HepG2 (cell line): ENCODE data around the gene TAS2R1. TPM values are rescaled to one million over a fixed set of nuclear protein-coding genes. Genes with fewer than 3 reads are reported as not detected.

Source experiments
- ATAC-seq: fragments of 200-7000 bp; cut with Tn5 transposase; 3 replicates; pipeline ENCODE4 v1.9.1; 2020; ENCODE audit warnings: mild to moderate bottlenecking, moderate library complexity
- BruUV-seq: library from RNA; stranded (reverse); fragments of 400-500 nt; replicated peaks from 2 replicates; lab custom pipeline; 2021; lab: Mats Ljungman, UMichigan
- CTCF ChIA-PET: fragments of 300-600 bp; formaldehyde crosslinking; extraction: SDS; loops from one replicate; lab custom pipeline; 2021; ENCODE audit warnings: low total read pairs, inconsistent platforms, low intra/inter-chr PET ratio; lab: Yijun Ruan, JAX
- POLR2A ChIA-PET: fragments of 350-600 bp; sonication (Branson Sonifier 250); formaldehyde crosslinking; loops from one replicate; lab custom pipeline; 2020; ENCODE audit warnings: antibody characterized with exemption, inconsistent platforms; lab: Yijun Ruan, JAX
- DNase-seq: peaks from one replicate; pipeline ENCODE4 v3.0.0-alpha.2; 2015; ENCODE audit warnings: low spot score
- FAIRE-seq: peaks from 3 replicates; lab custom pipeline; 2011; peaks lifted over from hg19 to GRCh38; lab: Jason Lieb, UNC
- H2AFZ ChIP-seq: one replicate; pipeline ENCODE4 v1.6.1; 2011; ENCODE audit warnings: low read length, inconsistent platforms
- H3K27ac ChIP-seq: fragments of 300-600 bp; 3 replicates; pipeline ENCODE4 v1.8.0; 2011; ENCODE audit warnings: mixed run types, mild to moderate bottlenecking, mixed read lengths, low read length, inconsistent platforms; ENCODE audit not compliant: insufficient read depth; ENCODE audit errors: extremely low read length
- H3K27me3 ChIP-seq, 2 experiments: fragments of 200-600 bp in 1 of 2; 2 replicates in 1 of 2; 3 replicates in 1 of 2; pipeline versions ENCODE4 v1.6.0 to v1.8.0; 2011; ENCODE audit warnings: low read length in 2 of 2, mild to moderate bottlenecking in 2 of 2, moderate library complexity in 2 of 2, inconsistent platforms in 1 of 2; ENCODE audit not compliant: insufficient read depth in 2 of 2, control insufficient read depth in 1 of 2
- H3K36me3 ChIP-seq, 2 experiments: fragments of 200-600 bp in 1 of 2; replicated peaks in 1 of 2; 2 replicates in 1 of 2; 3 replicates in 1 of 2; pipeline versions ENCODE4 v1.5.1 to v1.8.0; 2011; ENCODE audit warnings: low read length in 2 of 2, inconsistent platforms in 1 of 2; ENCODE audit not compliant: insufficient read depth in 2 of 2, control insufficient read depth in 1 of 2
- H3K4me1 ChIP-seq: 2 replicates; pipeline ENCODE4 v1.5.1; 2012; ENCODE audit warnings: low read length, inconsistent platforms; ENCODE audit not compliant: insufficient read depth
- H3K4me2 ChIP-seq: 2 replicates; pipeline ENCODE4 v1.6.0; 2011; ENCODE audit warnings: low read depth, low read length, inconsistent platforms
- H3K4me3 ChIP-seq, 3 experiments: fragments of 200-600 bp in 1 of 3; sonication (generic), shearing (Covaris generic) in 1 of 3; replicated peaks in 1 of 3; 2 replicates each; pipeline ENCODE4 v1.5.1; 2011 to 2016; ENCODE audit warnings: low read length in 3 of 3, inconsistent platforms in 2 of 3, low read depth in 2 of 3, mild to moderate bottlenecking in 2 of 3, control low read depth in 1 of 3, mixed read lengths in 1 of 3; ENCODE audit not compliant: insufficient read depth in 1 of 3
- H3K79me2 ChIP-seq: one replicate; pipeline ENCODE4 v1.6.1; 2011; ENCODE audit warnings: low read length, inconsistent platforms; ENCODE audit not compliant: insufficient read depth
- H3K9ac ChIP-seq: 2 replicates; pipeline ENCODE4 v1.6.0; 2011; ENCODE audit warnings: mild to moderate bottlenecking, low read depth, low read length, inconsistent platforms; ENCODE audit not compliant: insufficient read depth
- H3K9me3 ChIP-seq: 2 replicates; pipeline ENCODE4 v1.5.1; 2012; ENCODE audit warnings: mild to moderate bottlenecking, low read length
- H4K20me1 ChIP-seq: 2 replicates; pipeline ENCODE4 v1.6.0; 2011; ENCODE audit warnings: inconsistent platforms, mild to moderate bottlenecking, low read length, moderate library complexity; ENCODE audit not compliant: insufficient read depth
- ASH2L ChIP-seq: fragments of 300-600, 200-600 bp; sonication (generic); IDR thresholded peaks from 2 replicates; pipeline ENCODE4 v1.7.0; 2017; ENCODE audit warnings: low read depth, mild to moderate bottlenecking, moderate library complexity, mixed read lengths, low read length; ENCODE audit not compliant: insufficient read length
- CHCHD3 ChIP-seq: sonication (generic); formaldehyde crosslinking; IDR thresholded peaks from 2 replicates; pipeline ENCODE4 v1.8.0; 2022; ENCODE audit warnings: mild to moderate bottlenecking, missing genetic modification reagents, moderate library complexity
- DPF2 ChIP-seq: sonication (generic); formaldehyde crosslinking; IDR thresholded peaks from 2 replicates; pipeline ENCODE4 v1.4.0; 2020; ENCODE audit warnings: mild to moderate bottlenecking, low read depth, missing genetic modification reagents, borderline replicate concordance
- ELF4 ChIP-seq: sonication (generic); formaldehyde crosslinking; IDR thresholded peaks from 2 replicates; pipeline ENCODE4 v1.5.0; 2020; ENCODE audit warnings: missing genetic modification reagents, mild to moderate bottlenecking, moderate library complexity, borderline replicate concordance
- HNRNPLL ChIP-seq: fragments of 200-400 bp; formaldehyde crosslinking; IDR thresholded peaks from 2 replicates; pipeline ENCODE4 v1.6.1; 2017; ENCODE audit warnings: mild to moderate bottlenecking, low read depth, low read length; ENCODE audit not compliant: poor library complexity, severe bottlenecking
- NFYC ChIP-seq: IDR thresholded peaks from 2 replicates; pipeline ENCODE4 v1.6.1; 2016; ENCODE audit warnings: missing genetic modification reagents, missing compliant biosample characterization
- PAX8 ChIP-seq: sonication (generic); formaldehyde crosslinking; IDR thresholded peaks from 2 replicates; pipeline ENCODE4 v1.8.0; 2022; ENCODE audit warnings: mild to moderate bottlenecking, missing genetic modification reagents, borderline replicate concordance
- SP1 ChIP-seq, 2 experiments: fragments of 450-650 bp in 1 of 2; sonication (generic) in 1 of 2; formaldehyde crosslinking in 1 of 2; IDR thresholded peaks; 2 replicates each; pipeline versions ENCODE4 v1.4.0 to v1.6.1; 2016 to 2020; ENCODE audit warnings: missing genetic modification reagents in 1 of 2
- ZFP82 ChIP-seq: sonication (generic); formaldehyde crosslinking; IDR thresholded peaks from 2 replicates; pipeline ENCODE4 v1.5.1; 2020; ENCODE audit warnings: mild to moderate bottlenecking, missing genetic modification reagents, borderline replicate concordance
- ZNF12 ChIP-seq: sonication (generic); formaldehyde crosslinking; IDR thresholded peaks from 2 replicates; pipeline ENCODE4 v1.5.0; 2020; ENCODE audit warnings: missing genetic modification reagents
- ZNF17 ChIP-seq: sonication (generic); formaldehyde crosslinking; IDR thresholded peaks from 2 replicates; pipeline ENCODE4 v1.5.0; 2020; ENCODE audit warnings: mild to moderate bottlenecking, missing genetic modification reagents
- ZNF335 ChIP-seq: sonication (generic); formaldehyde crosslinking; IDR thresholded peaks from 2 replicates; pipeline ENCODE4 v1.4.0; 2020; ENCODE audit warnings: missing genetic modification reagents
- ZNF589 ChIP-seq: sonication (generic); formaldehyde crosslinking; conservative IDR thresholded peaks from 2 replicates; pipeline ENCODE4 v1.8.0; 2022; ENCODE audit warnings: mild to moderate bottlenecking, moderate library complexity, missing genetic modification reagents
- ZNF615 ChIP-seq: sonication (generic); formaldehyde crosslinking; IDR thresholded peaks from 2 replicates; pipeline ENCODE4 v1.5.0; 2020; ENCODE audit warnings: mild to moderate bottlenecking, missing genetic modification reagents, borderline replicate concordance
- ZNF619 ChIP-seq: sonication (generic); formaldehyde crosslinking; IDR thresholded peaks from 2 replicates; pipeline ENCODE4 v1.4.0; 2020; ENCODE audit warnings: mild to moderate bottlenecking, missing genetic modification reagents
- ZNF660 ChIP-seq: sonication (generic); formaldehyde crosslinking; IDR thresholded peaks from 2 replicates; pipeline ENCODE4 v1.5.1; 2020; ENCODE audit warnings: mild to moderate bottlenecking, low read depth, missing genetic modification reagents, borderline replicate concordance
- whole genome bisulfite sequencing: methylation state at CpG from one replicate; pipeline ENCODE4 v1.1.6; 2017; ENCODE audit warnings: low lambda C conversion rate; 5-methylcytosine and 5-hydroxymethylcytosine counted together
- in situ Hi-C: cut with HindIII; loops from 2 replicates; pipeline ENCODE4 v1.10.0; 2017; ENCODE audit warnings: low pct_unique_long_range_greater_than_20kb; ENCODE audit not compliant: extremely low pct_ligation_motif_present
- intact Hi-C: fragments of 100-400 bp; cut with micrococcal nuclease; formaldehyde crosslinking; loops from one replicate; pipeline ENCODE4 v1.10.0; 2022; ENCODE audit not compliant: unreplicated experiment
- polyA plus RNA-seq, 8 experiments: library from polyadenylated mRNA; depleted of rRNA in 3 of 8; stranded (reverse) in 7 of 8; unstranded in 1 of 8; fragments of >200 nt; fragmentation: Illumina TruSeq in 4 of 8; extraction: Trizol in 4 of 8; gene quantifications; 2 replicates each; pipeline versions ENCODE4 v1.2.1 to v1.2.3, GENCODE V29; 2011 to 2016; ENCODE audit warnings: low read depth in 4 of 8, missing spikeins in 1 of 8, mixed read lengths in 1 of 8; ENCODE audit not compliant: insufficient read depth in 1 of 8
- total RNA-seq, 5 experiments: library from RNA; depleted of rRNA; stranded (reverse); fragments of >200 nt; fragmentation: Illumina TruSeq; extraction: Trizol; gene quantifications; 2 replicates each; pipeline ENCODE4 v1.2.3, GENCODE V29; 2016; ENCODE audit warnings: low read depth in 1 of 5
- TF ChIP-seq, protein P1 (sequence below): sonication (generic); formaldehyde crosslinking; IDR thresholded peaks from 2 replicates; pipeline ENCODE4 v1.4.0; 2020; ENCODE audit warnings: mild to moderate bottlenecking, missing genetic modification reagents
- TF ChIP-seq, protein P2 (sequence below): sonication (generic); formaldehyde crosslinking; conservative IDR thresholded peaks from 2 replicates; pipeline ENCODE4 v1.4.0; 2020; ENCODE audit warnings: missing genetic modification reagents
- TF ChIP-seq, protein P3 (sequence below): sonication (generic); formaldehyde crosslinking; IDR thresholded peaks from 2 replicates; pipeline ENCODE4 v1.4.0; 2020; ENCODE audit warnings: missing genetic modification reagents

The TAS2R1 gene
- total and polyA plus RNA-seq, 2 of the 13 experiments (the other 11 are each of a cell fraction or from before 2014, with no cell fraction given) = not detected

DNA sequence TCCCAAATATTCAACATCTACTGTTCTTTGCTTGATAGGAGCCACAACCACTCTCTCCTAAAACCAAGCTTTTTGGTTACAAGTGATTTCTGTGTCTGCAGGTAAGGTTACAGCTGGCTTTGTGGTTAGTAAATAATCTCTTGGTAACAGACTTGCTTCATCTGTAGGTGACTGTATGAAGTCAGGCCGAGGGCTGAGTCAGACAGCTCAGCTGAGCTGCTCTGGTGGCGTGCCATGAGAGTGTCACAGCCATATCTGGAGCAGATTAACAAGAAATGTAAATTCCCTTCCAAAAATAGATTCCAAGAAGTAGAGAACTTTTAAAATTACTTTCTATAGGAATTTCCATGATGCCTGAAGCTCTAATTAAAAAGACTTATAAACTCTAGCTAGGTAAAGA, 23.7 kb upstream of the TAS2R1 start:
- in situ Hi-C loops = no loop called here
- Histone ChIP-seq H3K4me3 (no peak overlapping the region), H3K79me2 (no peaks in the 10 kb centered on the region), H3K4me1 (no peaks in the 10 kb centered on the region), H3K27ac (no peak overlapping the region), H2AFZ (no peak overlapping the region), H3K27me3 (no peaks in the 10 kb centered on the region; a peak in 1 of 5 replicates), H3K9ac (no peak overlapping the region), H3K4me2 (no peak overlapping the region), H3K36me3 (no peaks in the 10 kb centered on the region), H3K9me3 (no peaks in the 10 kb centered on the region), H4K20me1 (no peaks in the 10 kb centered on the region)
- POLR2A ChIA-PET = no interaction called here
- intact Hi-C loops = no loop called here
- ATAC-seq = no peak
- no peak for DNase-seq
- TF ChIP-seq ZNF335 (CRISPR knock-in tag) (no peak), PAX8 (no peak), ZNF660 (no peak), ZNF589 (CRISPR knock-in tag) (no peak), CHCHD3 (CRISPR knock-in tag) (no peak), ZNF12 (CRISPR knock-in tag) (no peak), DPF2 (no peak), ELF4 (no peak), SP1 (IDR thresholded peaks at IDR 0.05) (no peak), SP1 (CRISPR knock-in tag; IDR thresholded peaks at IDR 0.05) (no peak), NFYC (CRISPR knock-in tag) (no peak), ZFP82 (CRISPR knock-in tag) (no peak), ASH2L (no peak), ZNF619 (CRISPR knock-in tag) (no peak), HNRNPLL (no peak), ZNF17 (no peak), ZNF615 (CRISPR knock-in tag) (no peak)
- TF ChIP-seq, protein P1, sequence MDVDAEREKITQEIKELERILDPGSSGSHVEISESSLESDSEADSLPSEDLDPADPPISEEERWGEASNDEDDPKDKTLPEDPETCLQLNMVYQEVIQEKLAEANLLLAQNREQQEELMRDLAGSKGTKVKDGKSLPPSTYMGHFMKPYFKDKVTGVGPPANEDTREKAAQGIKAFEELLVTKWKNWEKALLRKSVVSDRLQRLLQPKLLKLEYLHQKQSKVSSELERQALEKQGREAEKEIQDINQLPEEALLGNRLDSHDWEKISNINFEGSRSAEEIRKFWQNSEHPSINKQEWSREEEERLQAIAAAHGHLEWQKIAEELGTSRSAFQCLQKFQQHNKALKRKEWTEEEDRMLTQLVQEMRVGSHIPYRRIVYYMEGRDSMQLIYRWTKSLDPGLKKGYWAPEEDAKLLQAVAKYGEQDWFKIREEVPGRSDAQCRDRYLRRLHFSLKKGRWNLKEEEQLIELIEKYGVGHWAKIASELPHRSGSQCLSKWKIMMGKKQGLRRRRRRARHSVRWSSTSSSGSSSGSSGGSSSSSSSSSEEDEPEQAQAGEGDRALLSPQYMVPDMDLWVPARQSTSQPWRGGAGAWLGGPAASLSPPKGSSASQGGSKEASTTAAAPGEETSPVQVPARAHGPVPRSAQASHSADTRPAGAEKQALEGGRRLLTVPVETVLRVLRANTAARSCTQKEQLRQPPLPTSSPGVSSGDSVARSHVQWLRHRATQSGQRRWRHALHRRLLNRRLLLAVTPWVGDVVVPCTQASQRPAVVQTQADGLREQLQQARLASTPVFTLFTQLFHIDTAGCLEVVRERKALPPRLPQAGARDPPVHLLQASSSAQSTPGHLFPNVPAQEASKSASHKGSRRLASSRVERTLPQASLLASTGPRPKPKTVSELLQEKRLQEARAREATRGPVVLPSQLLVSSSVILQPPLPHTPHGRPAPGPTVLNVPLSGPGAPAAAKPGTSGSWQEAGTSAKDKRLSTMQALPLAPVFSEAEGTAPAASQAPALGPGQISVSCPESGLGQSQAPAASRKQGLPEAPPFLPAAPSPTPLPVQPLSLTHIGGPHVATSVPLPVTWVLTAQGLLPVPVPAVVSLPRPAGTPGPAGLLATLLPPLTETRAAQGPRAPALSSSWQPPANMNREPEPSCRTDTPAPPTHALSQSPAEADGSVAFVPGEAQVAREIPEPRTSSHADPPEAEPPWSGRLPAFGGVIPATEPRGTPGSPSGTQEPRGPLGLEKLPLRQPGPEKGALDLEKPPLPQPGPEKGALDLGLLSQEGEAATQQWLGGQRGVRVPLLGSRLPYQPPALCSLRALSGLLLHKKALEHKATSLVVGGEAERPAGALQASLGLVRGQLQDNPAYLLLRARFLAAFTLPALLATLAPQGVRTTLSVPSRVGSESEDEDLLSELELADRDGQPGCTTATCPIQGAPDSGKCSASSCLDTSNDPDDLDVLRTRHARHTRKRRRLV (CRISPR knock-in tag) = no peak
- TF ChIP-seq, protein P2, sequence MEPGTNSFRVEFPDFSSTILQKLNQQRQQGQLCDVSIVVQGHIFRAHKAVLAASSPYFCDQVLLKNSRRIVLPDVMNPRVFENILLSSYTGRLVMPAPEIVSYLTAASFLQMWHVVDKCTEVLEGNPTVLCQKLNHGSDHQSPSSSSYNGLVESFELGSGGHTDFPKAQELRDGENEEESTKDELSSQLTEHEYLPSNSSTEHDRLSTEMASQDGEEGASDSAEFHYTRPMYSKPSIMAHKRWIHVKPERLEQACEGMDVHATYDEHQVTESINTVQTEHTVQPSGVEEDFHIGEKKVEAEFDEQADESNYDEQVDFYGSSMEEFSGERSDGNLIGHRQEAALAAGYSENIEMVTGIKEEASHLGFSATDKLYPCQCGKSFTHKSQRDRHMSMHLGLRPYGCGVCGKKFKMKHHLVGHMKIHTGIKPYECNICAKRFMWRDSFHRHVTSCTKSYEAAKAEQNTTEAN (CRISPR knock-in tag) = no peak
- TF ChIP-seq, protein P3, sequence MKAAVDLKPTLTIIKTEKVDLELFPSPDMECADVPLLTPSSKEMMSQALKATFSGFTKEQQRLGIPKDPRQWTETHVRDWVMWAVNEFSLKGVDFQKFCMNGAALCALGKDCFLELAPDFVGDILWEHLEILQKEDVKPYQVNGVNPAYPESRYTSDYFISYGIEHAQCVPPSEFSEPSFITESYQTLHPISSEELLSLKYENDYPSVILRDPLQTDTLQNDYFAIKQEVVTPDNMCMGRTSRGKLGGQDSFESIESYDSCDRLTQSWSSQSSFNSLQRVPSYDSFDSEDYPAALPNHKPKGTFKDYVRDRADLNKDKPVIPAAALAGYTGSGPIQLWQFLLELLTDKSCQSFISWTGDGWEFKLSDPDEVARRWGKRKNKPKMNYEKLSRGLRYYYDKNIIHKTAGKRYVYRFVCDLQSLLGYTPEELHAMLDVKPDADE (CRISPR knock-in tag) = no peak
- 0% methylated on average over 2 of the region's 2 CpGs for WGBS
- CTCF ChIA-PET = no interaction called here
- no peak for FAIRE-seq
- no TSS peak for BruUV-seq
